Femur (tissue), 1 donor: ENCODE data around the gene PPP1R13B.
"Not testable (repeated sequence)": the region's sequence is repeated elsewhere in the genome, so short reads cannot be mapped to it uniquely, and the experiment has no call there.

ENCODE experiments used
- DNase-seq: peaks from one replicate; pipeline ENCODE4 v3.0.0-alpha.2; 2017

The PPP1R13B gene

DNA sequence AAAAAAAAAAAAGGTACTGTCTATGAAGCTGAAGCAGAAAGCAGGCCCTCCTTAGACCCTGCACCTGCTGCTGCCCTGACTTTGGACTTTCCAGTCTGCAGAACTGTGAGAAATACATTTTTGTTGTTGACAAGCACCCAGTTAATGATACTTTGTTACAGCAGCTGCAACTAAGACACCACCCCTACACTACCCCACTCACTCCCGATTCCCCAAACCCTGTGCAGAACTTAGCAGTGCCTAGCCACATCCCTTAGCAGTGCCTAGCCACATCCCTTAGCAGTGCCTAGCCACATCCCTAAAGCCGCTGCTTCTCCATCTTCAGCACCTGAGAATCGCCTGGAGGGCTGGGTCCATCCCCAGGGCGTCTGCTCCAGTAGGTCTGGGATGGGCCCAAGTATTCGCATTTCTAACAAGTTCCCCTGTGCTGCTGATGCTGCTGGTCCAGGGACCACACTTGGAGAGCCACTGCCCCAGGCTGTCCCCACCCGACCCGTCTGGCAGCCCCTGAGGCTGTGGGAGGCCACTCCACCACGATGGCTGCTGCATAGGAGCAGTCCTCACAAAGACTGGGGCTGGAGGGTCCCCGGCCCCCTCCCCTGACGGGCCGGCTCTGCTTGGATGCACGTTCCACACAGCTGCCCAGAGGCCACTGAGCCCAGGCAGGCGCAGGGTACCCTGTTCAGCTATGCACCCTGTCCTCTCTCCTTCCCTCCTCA, 10.8 kb upstream of the PPP1R13B start:
- no peak for DNase-seq

GRCh38 chr14:103857256-103857655, 9.9 kb upstream of the PPP1R13B start:
- no peak for DNase-seq

- DNase-seq: no peak
Measured at GRCh38 chr14:103856607-103857006, 9.2 kb upstream of the PPP1R13B start.

- no peak for DNase-seq
Measured at GRCh38 chr14:103856105-103856504, 8.7 kb upstream of the PPP1R13B start.

DNA sequence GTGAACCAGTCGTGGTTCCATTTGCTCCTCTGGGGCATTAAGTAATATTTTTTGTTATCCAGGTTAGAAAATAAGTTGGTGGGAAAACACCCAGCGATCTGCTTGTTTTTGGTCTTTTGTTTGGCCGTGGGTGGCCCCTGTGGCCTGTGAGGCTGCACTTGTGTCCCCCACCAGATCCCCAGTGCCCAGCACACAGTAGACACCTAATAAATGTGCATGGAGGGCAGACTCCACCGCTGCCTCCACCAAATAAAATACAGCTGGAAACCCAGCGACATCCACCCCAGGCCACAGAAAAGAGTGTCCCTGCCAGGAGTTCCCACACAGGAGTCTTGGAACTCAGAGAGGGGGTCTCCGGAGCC, 8.3 kb upstream of the PPP1R13B start:
- DNase-seq: no peak

DNA sequence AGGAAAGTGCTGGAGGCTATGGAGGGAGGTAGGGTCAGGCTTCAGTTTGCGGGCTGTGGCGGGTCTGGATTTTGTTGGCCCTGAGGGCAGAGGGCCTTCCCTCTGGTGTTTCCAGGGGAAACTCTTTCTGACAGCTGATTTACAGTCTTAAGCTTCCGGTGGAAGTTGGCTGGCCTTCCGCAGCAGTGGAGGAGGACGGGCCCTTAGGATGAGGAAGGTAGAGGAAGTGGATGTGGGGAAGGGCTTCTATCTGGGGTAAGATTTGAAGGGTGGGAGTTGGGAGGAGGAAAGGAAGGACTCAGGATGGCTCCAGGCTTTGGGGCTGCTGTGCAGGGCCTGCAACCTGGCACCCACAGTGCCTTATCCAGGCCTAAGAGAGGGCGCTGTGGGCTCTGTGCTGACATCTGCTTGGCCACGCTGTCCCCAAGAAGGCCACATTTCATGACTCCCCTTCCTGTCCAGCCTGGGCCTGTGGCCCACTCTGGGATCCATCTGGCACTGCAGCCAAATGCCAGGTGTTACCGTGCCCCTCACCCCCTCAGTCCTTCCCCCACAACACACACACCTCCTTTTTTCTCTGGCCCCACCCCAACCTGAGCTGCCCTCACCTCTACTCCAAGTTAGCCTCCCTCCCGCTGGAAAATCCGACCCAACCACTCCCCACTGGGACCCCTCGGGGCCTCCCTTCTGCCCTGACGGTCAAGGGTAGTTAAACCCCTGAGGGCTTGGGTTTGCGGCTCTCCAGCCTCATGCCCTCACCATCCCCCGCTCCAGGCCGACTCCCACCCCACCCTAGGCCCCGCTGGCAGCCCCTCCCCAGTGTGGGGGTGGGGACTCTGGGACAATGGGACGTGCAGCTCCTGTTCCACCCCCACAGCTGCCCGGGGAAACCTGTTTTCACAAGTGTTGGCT, 7.7 kb upstream of the PPP1R13B start:
- DNase-seq: peak; percentile 47

DNA sequence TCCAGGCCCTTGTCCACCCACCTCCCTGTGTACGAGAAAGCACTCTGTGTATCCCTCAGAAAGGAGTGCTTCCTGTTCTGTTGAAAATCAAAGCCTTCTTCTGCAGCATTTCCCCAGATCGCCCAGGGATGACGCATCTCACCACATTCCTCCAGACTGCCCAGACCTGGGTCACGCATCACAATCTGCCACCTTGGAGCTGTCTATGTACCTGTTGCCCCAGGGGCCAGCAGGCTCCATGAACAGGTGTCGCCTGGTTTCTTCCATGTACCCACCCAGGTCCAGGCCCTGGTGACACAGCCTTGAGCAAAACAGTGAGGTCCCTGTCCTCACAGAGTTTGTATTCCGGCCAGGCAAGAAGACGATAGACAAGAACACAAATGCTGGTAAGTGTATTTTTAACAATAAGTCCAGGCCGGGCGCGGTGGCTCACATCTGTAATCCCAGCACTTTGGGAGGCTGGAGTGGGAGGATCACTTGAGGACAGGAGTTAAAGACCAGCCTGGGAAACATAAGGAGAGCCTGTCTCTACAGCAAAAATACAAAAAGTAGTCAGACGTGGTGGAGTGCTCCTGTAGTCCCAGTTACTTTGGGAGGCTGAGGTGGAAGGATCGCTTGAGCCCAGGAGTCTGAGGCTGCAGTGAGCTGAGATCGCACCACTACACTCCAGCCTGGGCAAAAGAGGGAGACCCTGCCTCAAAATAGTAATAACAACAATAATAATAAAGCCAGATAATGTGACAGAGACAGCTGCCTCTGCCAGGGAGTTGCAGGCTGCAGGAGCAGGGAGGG, 6.8 kb upstream of the PPP1R13B start:
- no peak for DNase-seq

DNA sequence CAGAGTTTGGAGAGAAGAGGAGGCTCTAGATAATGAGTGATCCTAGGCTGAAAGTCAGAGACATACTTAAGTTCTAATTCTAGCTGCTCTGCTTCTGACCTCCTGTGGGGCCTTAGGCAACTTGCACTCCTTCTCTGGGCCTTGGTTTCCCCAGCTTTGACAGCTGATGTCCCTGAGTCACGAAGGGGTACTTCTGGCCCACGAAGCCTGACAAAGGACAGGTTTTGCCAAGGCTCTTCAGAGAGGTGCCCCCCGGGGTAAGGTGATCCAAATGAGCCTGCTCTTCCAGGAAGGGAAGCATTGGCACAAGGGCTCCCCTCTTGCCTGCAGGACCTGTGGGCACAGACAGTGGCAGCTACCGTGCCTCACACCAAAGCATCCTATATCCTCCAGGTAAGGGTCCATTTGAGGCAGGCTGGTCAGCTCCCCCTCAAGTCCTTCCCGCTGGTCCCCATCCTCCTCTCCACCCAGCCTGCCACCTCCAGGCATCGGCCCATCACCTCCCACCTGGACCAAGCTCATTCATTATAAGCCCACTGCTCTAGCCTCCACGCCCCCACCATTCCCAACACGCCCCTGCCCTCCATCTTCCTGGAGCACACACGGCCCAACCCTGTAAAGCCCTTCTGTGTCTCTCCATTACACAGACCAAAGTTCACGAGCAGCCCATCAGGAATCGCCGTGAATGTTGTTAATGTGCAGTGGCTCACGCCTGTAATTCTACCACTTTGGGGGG, 1.9 kb upstream of the PPP1R13B start:
- DNase-seq: no peak

GRCh38 chr14:103848175-103849077, 1.1 kb upstream of the PPP1R13B start:
- DNase-seq: no peak

- DNase-seq: peak; percentile 30
Measured at GRCh38 chr14:103846543-103847450, 578 bp downstream of the PPP1R13B start.

GRCh38 chr14:103846097-103846496, 1.3 kb downstream of the PPP1R13B start:
- no peak for DNase-seq

GRCh38 chr14:103845327-103845726, 2.0 kb downstream of the PPP1R13B start:
- DNase-seq: no peak

DNA sequence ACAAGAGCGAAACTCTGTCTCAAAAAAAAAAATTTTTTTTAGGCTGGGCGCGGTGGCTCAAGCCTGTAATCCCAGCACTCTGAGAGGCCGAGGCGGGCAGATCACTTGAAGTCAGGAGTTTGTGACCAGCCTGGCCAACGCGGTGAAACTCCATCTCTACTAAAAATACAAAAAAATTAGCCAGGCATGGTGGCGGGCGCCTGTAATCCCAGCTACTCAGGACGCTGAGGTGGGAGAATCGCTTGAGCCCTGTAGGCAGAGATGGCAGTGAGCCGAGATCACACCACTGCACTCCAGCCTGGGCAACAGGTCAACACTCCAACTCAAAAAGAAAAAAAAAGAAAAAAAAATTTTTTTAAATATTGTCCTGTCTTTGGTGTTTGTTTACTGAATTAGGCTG, 6.1 kb downstream of the PPP1R13B start:
- DNase-seq: not testable (repeated sequence)

GRCh38 chr14:103840014-103840413, 7.4 kb downstream of the PPP1R13B start:
- DNase-seq: no peak

DNA sequence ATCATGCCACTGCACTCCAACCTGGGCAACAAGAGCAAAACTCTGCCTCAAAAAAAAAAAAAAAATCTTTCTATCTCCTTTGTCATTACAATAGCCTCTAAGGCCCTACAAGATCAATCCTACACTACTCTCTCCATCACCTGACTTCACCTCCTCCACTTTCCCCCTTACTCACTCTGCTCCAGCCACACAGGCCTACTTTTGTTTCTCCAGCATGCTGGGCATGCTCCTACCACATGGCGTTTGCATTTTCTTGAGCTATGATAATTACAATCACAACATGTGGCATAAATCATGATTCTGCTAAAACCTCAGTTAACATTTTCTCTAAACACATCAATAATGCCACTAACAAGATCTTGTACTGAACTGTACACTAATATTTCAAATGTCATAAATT, 7.8 kb downstream of the PPP1R13B start:
- DNase-seq: no peak

DNA sequence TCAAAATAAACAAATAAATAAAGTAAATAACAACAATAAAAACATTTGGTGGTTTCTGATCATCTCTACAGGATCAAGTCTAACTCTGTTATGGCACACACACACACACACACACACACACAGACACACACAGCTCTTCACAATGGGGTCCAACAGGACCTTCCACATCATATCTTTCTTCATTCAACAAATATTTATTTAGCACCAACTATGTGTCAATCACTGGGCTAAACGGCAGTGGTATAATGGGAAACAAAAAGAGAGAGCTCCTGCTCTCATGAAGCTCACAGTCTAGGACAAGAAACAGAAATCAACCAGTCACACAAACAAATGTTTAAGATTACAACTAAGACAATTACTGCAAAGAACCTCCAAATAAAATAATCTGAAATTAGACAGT, 9.3 kb downstream of the PPP1R13B start:
- DNase-seq: no peak

DNA sequence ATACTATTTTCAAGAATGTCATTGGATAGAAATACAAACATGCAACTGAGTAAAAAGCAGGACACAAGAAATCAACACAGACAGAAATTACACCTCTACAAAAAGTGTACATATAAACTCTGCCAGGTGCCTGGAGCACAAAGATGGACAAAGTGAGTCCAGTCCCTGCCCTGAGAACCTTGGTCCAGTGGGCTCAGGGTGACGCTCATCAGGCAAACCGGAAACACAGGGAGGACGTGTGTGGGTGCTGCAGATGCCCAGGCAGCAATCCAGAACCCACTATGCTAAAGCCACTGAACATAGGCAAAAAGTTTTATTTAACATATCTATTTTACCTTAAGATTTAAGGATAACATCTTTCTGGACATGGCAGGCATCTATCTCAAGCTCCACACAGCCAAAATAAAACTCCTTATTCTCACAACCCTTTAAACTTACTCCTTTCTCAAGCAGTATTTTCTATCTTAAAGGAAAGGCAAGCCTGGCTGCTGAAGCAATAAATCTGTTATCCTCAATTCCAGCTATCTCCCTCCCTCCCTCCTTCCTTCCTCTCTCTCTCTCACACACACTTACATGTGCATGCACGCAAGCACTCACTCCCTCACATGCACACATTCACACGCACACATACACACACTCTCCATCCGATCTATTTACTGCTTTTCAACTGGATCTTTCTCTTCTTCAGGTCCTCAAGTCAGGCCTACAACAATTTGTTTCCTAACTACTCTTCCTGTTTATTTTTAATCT, 10.2 kb downstream of the PPP1R13B start:
- DNase-seq: no peak

GRCh38 chr14:103834956-103835355, 12.4 kb downstream of the PPP1R13B start:
- no peak for DNase-seq

- no peak for DNase-seq
Measured at GRCh38 chr14:103833711-103834110, 13.7 kb downstream of the PPP1R13B start.

DNA sequence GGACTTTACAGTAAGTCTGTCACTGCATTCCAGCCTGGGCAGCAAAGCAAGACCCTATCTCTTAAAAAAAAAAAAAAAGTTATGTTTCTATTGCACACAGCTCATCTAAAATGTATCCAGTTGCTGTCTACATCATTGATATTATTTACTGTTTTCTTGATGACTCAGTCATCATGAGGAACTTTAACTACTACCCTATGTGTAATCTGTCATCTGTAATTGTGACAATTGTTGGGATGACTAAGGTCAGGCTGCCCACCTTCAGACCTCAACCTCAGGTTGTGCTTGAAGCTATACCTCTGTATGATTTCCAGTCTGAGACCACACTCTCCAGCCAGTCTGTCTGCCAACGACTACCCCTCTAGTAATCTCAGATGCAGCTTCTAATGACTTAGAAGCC, 15.3 kb downstream of the PPP1R13B start:
- no peak for DNase-seq
